ENCODE measurements around the gene CIDEA.
"Not testable (repeated sequence)": the region's sequence is repeated elsewhere in the genome, so short reads cannot be mapped to it uniquely, and the experiment has no call there.

- not testable (repeated sequence) for TF ChIP-seq EZH2 (IDR thresholded peaks at IDR 0.05; ENCODE audit: insufficient read depth, poor library complexity, severe bottlenecking); EZH2phosphoT487 (IDR thresholded peaks at IDR 0.05; ENCODE audit: insufficient read depth, low read depth)
These were observed 26.6 kb upstream of the CIDEA start for GRCh38 chr18:12227399-12228186.

Data from GM23248 (cell line).